Measurements from ENCODE around the gene HK1. TPM values are rescaled to one million over a fixed set of nuclear protein-coding genes. Genes with fewer than 3 reads are reported as not detected.
A peak's percentile ranks its signal among the peaks of the same experiment; 100 is the strongest.

Gene HK1
- total and polyA plus RNA-seq, 2 of the 13 experiments (the other 11 are each of a cell fraction or from before 2014, with no cell fraction given): 0.29 to 1.5 TPM

- Histone ChIP-seq H3K9me3 (ENCODE audit: low read length) (no peaks in the 10 kb centered on the region), H2AFZ (ENCODE audit: low read length) (no peak overlapping the region), H3K79me2 (ENCODE audit: insufficient read depth, low read length) (no peaks in the 10 kb centered on the region), H3K4me3 (replicated peaks in 1 of 3; ENCODE audit: insufficient read depth in 1 of 3, low read depth in 2 of 3, low read length in 3 of 3) (no peak overlapping the region), H4K20me1 (ENCODE audit: insufficient read depth, low read length) (no peaks in the 10 kb centered on the region), H3K9ac (ENCODE audit: insufficient read depth, low read depth, low read length) (no peak overlapping the region), H3K36me3 (replicated peaks in 1 of 2; ENCODE audit: control insufficient read depth in 1 of 2, insufficient read depth in 2 of 2, low read length in 2 of 2) (no peaks in the 10 kb centered on the region), H3K4me1 (ENCODE audit: insufficient read depth, low read length) (peaks cover 64% of the 10 kb centered on the region), H3K27ac (ENCODE audit: extremely low read length, insufficient read depth, low read length) (no peak overlapping the region), H3K27me3 (ENCODE audit: control insufficient read depth in 1 of 2, insufficient read depth in 2 of 2, low read length in 2 of 2) (peaks cover 3 to 14% of the 10 kb centered on the region in 2 experiments; a peak in 3 of 5 replicates), H3K4me2 (ENCODE audit: low read depth, low read length) (no peak overlapping the region)
- intact Hi-C loops (cut with micrococcal nuclease; ENCODE audit: unreplicated experiment): no loop called here
- no peak for ATAC-seq
- DNase-seq (ENCODE audit: low spot score): no peak
- in situ Hi-C loops (cut with HindIII; ENCODE audit: extremely low pct_ligation_motif_present, low pct_unique_long_range_greater_than_20kb): no loop called here
- WGBS (ENCODE audit: low lambda C conversion rate): 83% methylated on average over 11 of the region's 11 CpGs
- TF ChIP-seq ZBTB33 (CRISPR knock-in tag; IDR thresholded peaks at IDR 0.05) (0 out of 2 replicates have a peak, but pooled peaks have one; percentile 7), HIVEP1 (CRISPR knock-in tag; IDR thresholded peaks at IDR 0.05) (no peak)
- CTCF ChIA-PET (ENCODE audit: low intra/inter-chr PET ratio, low total read pairs): no interaction called here
- BruUV-seq (replicated peaks): no TSS peak
- FAIRE-seq: no peak
- POLR2A ChIA-PET: no interaction called here
Observed at GRCh38 chr10:69419744-69420126, 141.4 kb downstream of the HK1 start.

- H3K79me2 ChIP-seq (ENCODE audit: insufficient read depth, low read length): no peaks in the 10 kb centered on the region
- DNase-seq (ENCODE audit: low spot score) (no peak), FAIRE-seq (no peak), ATAC-seq (no peak; the same call in 2 of the 3 replicates)
- intact Hi-C loops (cut with micrococcal nuclease; ENCODE audit: unreplicated experiment) (no loop called here), in situ Hi-C loops (cut with HindIII; ENCODE audit: extremely low pct_ligation_motif_present, low pct_unique_long_range_greater_than_20kb) (no loop called here)
- no peak overlapping the region for H2AFZ ChIP-seq (ENCODE audit: low read length)
- H3K4me3 ChIP-seq (replicated peaks in 1 of 3; ENCODE audit: insufficient read depth in 1 of 3, low read depth in 2 of 3, low read length in 3 of 3): no peak overlapping the region
- peak overlapping the region; percentile 64 for H3K4me2 ChIP-seq (ENCODE audit: low read depth, low read length)
- WGBS (ENCODE audit: low lambda C conversion rate): 17% methylated on average over 9 of the region's 13 CpGs
- H3K4me1 ChIP-seq (ENCODE audit: insufficient read depth, low read length): peaks cover 79% of the 10 kb centered on the region
- BruUV-seq (replicated peaks): no TSS peak
- H4K20me1 ChIP-seq (ENCODE audit: insufficient read depth, low read length): no peaks in the 10 kb centered on the region
- ChIA-PET CTCF (ENCODE audit: low intra/inter-chr PET ratio, low total read pairs) (no interaction called here), POLR2A (no interaction called here)
- H3K9me3 ChIP-seq (ENCODE audit: low read length): no peaks in the 10 kb centered on the region
- H3K36me3 ChIP-seq (replicated peaks in 1 of 2; ENCODE audit: control insufficient read depth in 1 of 2, insufficient read depth in 2 of 2, low read length in 2 of 2): no peaks in the 10 kb centered on the region
- peaks cover 3 to 14% of the 10 kb centered on the region in 2 experiments; a peak in 3 of 5 replicates for H3K27me3 ChIP-seq (ENCODE audit: control insufficient read depth in 1 of 2, insufficient read depth in 2 of 2, low read length in 2 of 2)
- H3K9ac ChIP-seq (ENCODE audit: insufficient read depth, low read depth, low read length): no peak overlapping the region; the same call in 1 of the 2 replicates
- H3K27ac ChIP-seq (ENCODE audit: extremely low read length, insufficient read depth, low read length): no peak overlapping the region
- TF ChIP-seq FOXA3 (CRISPR knock-in tag; IDR thresholded peaks at IDR 0.05): peak; percentile 56
- no peak for TF ChIP-seq ZNF207 (IDR thresholded peaks at IDR 0.05; ENCODE audit: borderline replicate concordance)
- no peak for TF ChIP-seq ZMAT5 (CRISPR knock-in tag; IDR thresholded peaks at IDR 0.05; ENCODE audit: borderline replicate concordance, low read depth)
- TF ChIP-seq HNRNPK (IDR thresholded peaks at IDR 0.05; ENCODE audit: low read depth, low read length, poor library complexity, severe bottlenecking): no peak
- TF ChIP-seq, protein P1, sequence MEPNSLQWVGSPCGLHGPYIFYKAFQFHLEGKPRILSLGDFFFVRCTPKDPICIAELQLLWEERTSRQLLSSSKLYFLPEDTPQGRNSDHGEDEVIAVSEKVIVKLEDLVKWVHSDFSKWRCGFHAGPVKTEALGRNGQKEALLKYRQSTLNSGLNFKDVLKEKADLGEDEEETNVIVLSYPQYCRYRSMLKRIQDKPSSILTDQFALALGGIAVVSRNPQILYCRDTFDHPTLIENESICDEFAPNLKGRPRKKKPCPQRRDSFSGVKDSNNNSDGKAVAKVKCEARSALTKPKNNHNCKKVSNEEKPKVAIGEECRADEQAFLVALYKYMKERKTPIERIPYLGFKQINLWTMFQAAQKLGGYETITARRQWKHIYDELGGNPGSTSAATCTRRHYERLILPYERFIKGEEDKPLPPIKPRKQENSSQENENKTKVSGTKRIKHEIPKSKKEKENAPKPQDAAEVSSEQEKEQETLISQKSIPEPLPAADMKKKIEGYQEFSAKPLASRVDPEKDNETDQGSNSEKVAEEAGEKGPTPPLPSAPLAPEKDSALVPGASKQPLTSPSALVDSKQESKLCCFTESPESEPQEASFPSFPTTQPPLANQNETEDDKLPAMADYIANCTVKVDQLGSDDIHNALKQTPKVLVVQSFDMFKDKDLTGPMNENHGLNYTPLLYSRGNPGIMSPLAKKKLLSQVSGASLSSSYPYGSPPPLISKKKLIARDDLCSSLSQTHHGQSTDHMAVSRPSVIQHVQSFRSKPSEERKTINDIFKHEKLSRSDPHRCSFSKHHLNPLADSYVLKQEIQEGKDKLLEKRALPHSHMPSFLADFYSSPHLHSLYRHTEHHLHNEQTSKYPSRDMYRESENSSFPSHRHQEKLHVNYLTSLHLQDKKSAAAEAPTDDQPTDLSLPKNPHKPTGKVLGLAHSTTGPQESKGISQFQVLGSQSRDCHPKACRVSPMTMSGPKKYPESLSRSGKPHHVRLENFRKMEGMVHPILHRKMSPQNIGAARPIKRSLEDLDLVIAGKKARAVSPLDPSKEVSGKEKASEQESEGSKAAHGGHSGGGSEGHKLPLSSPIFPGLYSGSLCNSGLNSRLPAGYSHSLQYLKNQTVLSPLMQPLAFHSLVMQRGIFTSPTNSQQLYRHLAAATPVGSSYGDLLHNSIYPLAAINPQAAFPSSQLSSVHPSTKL (CRISPR knock-in tag; IDR thresholded peaks at IDR 0.05): peak; percentile 11; the same call in 1 of the 2 replicates
- 0 out of 2 replicates have a peak, but pooled peaks have one; percentile 28 for TF ChIP-seq ELF3 (CRISPR knock-in tag; IDR thresholded peaks at IDR 0.05)
- TF ChIP-seq GABPB1 (CRISPR knock-in tag; IDR thresholded peaks at IDR 0.05): 0 out of 2 replicates have a peak, but pooled peaks have one; percentile 32
- no peak for TF ChIP-seq REXO4 (CRISPR knock-in tag; IDR thresholded peaks at IDR 0.05; ENCODE audit: borderline replicate concordance)
Observed at GRCh38 chr10:69421611-69422308, 143.5 kb downstream of the HK1 start.

Data from HepG2 (cell line).